Activated CD4-positive, alpha-beta T cell treated with anti-CD3 and anti-CD28 coated beads, Interleukin-2, amount 50 U/mL, for 48 hours (primary cell): ENCODE data around the gene ACSF3.
"Not testable (repeated sequence)": the region's sequence is repeated elsewhere in the genome, so short reads cannot be mapped to it uniquely, and the experiment has no call there.

Experiments used
- DNase-seq, 2 experiments: peaks; one replicate each; pipeline ENCODE4 v3.0.0-alpha.2; 2020

Gene ACSF3

DNA sequence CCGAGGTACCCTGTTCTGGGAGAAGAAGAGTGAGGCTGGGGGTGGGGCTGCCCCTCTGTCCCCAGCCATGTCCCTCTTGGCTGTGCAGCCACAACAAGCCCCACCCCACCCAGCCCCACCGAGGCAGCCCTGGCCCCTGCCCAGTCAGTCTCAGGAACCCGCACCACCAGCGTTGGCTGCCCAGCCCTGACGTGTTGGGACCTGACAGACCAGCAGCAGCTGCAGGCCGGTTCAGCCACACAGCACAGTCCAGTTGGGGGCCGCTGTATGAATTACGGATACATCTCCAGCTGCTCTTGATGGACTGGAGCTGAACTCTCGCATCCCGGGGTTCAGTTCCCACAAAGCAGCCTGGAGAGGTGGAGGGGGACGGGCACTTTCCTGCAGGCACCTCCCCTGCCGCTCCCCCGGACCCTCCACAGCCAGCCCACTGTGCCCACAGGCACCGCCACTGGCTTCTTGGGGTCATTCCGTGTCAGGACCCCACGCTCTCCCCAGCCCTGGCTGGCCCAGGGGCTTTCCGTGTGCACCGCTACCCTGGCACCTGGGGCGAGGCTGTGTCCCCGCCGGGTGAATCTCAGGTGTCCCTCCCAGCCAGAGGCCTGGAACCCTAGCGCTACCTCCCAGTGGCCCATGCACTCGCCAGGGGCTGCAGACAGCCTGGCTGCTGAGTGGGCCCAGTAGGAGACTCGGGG, 84.9 kb downstream of the ACSF3 start:
- no peak for DNase-seq

DNA sequence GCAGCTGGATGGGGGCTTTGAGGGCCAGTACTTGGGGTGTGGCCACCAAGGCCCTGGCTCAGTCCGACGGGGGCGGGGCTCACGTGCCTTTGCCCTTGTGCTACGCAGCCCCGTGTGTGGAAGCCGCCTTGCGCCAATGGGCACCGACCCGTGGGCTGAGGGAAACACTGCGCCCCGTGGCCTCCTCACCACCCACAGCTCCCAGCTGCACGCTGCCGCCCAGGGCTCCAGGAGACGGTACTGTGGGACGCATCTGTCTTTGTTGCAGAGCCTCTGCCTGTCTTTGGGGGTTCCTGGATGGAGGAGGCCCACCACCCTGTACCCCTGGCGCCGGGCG, 85.5 kb downstream of the ACSF3 start:
- DNase-seq, result no peak

DNA sequence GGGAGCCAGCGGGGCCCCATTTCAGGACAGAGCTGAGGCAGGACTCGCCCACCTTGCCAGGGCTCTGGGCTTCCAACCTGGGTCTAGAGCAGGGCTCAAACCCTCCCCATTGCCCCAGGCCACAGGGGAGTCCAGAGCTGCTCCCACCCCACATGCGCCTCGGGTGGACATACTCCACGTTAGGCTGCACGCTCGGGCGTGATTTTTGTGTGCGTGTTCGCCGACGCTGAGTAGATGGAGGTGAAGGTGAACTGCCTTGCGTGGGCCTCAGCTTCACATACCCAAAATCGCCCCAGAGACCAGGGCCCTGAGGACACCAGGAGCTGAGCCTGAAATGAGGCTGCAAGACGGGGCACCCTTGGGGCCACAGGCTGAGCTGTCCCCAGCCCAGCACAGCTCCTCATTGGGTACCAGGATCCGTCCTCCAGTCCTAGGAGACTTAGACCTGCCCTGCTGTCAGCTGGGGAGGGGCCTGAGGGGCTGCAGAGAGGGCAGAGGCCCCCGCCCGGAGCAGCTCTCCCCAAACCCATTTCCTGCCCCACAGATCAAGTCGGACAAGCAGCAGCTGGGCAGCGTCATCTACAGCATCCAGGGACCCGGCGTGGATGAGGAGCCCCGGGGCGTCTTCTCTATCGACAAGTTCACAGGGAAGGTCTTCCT, 86.1 kb downstream of the ACSF3 start:
- DNase-seq, result no peak

DNA sequence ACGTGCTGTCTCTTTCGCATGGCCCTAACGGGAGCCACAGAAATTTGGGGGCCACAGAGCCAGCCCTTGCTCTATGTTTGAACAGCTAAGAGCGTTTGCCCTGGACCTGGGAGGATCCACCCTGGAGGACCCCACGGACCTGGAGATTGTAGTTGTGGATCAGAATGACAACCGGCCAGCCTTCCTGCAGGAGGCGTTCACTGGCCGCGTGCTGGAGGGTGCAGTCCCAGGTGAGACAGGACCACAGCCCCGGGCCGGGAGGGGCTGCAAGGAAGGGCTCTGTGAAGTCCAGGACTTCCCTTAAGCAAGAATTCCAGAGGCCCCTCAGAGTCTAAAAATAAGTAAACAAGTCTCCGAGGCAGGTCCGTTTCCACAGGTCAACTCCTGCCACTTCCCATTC, 89.8 kb downstream of the ACSF3 start:
- no peak for DNase-seq

DNA sequence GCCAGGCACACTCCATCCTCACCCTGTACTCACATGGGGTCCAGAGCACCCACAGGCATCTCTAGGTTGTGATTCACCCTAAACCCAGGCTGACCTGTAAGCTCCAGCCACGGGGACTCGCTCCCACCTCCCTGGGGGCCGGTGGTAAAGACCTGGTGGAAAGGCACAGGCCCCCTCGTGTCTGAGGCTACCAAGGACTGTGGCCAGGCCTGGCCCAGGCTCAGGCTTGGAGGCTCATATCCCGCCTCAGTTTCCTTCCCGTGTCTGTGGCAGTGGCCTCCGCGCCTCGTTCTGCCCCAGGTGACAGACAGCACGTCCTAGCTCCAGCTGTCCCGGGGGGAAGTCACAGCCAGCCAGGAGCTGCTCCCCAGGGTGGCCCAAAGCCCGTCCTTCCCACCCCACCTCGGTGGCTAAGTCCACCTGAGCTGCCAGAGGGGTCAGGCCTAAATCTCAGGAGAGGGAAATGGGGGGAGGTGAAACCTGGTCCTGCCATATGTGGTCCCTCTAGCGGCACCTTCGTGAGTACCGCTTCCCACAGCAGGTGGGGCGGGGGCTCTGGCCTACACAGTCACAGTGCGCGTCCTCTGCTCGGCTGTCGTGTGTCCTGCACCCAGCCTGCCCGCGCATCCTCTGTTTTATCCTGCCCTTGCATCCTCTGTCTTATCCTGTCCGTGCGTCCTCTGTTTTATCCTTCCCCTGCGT, 90.5 kb downstream of the ACSF3 start:
- DNase-seq, result no peak

DNA sequence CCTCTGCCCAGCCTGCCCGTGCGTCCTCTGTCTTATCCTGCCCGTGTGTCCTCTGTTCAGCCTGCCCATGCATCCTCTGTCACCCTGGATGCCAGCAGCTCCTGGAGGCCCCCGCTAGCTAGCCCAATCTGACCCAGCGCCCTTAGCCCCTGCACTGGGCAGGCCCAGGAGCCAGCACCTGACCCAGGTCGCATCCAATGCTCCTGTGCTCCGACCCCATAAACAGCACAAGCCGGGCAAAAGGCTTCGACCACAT, 91.0 kb downstream of the ACSF3 start:
- DNase-seq, result no peak

DNA sequence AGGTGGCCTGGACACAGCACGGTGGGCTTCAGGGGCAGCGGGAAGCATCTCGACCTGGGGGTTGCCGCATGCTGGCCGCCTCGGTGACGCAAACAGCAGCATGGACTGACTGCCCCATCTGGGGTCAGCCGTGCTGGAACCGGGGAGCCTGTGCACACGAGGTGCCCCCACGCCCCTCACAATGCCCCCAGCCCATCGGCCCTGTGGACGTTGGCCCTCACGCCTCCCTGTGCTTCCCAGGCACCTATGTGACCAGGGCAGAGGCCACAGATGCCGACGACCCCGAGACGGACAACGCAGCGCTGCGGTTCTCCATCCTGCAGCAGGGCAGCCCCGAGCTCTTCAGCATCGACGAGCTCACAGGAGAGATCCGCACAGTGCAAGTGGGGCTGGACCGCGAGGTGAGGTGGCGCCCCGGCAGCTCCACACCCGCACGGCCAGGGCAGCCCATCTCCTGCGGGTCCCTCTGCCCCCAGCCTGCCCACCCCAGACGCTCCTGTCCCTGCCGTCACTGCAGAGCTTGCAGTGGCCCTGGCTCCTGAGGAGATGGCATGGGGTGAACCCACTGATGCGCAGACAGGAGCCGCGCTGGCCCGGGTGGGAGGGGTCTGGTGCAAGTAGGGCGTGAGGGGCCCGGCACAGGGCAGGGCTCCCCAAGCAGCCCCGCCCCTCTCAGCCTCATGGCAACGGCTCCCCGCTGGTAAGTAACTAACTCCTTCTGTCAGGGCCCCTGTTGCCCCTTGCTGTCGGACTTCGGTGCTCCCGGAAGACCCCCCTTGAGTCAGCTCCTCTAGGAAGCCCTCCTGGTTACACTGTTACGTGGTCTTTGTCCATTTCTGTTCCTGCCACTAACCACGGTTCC, 91.5 kb downstream of the ACSF3 start:
- DNase-seq, result no peak

DNA sequence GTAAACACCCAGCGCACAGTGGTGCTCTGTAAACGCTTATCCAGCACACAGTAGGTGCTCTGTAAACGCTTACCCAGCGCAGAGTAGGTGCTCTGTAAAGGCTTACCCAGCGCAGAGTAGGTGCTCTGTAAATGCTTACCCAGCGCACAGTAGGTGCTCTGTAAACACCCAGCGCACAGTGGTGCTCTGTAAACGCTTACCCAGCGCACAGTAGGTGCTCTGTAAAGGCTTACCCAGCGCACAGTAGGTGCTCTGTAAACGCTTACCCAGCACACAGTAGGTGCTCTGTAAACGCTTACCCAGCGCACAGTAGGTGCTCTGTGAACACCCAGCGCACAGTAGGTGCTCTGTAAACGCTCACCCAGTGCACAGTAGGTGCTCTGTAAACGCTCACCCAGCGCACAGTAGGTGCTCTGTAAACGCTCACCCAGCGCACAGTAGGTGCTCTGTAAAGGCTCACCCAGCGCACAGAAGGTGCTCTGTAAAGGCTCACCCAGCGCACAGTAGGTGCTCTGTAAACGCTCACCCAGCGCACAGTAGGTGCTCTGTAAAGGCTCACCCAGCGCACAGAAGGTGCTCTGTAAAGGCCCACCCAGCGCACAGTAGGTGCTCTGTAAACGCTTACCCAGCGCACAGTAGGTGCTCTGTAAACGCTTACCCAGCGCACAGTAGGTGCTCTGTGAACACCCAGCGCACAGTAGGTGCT, 92.4 kb downstream of the ACSF3 start:
- DNase-seq, result not testable (repeated sequence)

DNA sequence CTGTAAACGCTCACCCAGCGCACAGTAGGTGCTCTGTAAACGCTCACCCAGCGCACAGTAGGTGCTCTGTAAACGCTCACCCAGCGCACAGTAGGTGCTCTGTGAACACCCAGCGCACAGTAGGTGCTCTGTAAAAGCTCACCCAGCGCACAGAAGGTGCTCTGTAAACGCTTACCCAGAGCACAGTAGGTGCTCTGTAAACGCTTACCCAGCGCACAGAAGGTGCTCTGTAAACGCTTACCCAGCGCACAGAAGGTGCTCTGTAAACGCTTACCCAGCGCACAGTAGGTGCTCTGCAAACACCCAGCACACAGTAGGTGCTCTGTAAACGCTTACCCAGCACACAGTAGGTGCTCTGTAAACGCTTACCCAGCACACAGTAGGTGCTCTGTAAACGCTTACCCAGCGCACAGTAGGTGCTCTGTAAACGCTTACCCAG, 93.0 kb downstream of the ACSF3 start:
- DNase-seq, result not testable (repeated sequence)

DNA sequence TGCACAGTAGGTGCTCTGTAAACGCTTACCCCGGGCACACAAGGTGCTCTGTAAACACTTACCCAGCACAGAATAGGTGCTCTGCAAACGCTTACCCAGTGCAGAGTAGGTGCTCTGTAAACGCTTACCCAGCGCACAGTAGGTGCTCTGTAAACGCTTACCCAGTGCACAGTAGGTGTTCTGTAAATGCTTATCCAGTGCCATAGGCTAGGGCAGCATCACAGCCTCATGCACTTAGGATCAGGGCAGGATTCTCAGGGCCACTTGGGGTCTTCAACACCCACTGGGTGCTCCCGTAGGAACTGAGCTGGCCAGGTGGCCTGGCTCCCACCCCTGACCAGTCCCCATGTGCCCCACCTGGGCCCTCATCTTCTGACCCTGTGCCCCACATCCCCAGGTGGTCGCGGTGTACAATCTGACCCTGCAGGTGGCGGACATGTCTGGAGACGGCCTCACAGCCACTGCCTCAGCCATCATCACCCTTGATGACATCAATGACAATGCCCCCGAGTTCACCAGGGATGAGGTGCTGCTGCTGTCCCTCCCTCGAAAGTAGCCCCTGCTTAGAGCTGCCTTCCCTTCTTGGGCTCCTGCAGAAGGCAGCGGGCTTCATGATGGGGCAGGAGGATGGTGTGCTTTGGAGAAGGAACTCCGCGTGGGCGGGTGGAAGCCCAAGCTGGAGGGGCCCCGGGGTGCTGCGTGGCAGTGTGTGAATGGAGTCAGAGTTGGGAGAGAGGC, 93.5 kb downstream of the ACSF3 start:
- DNase-seq, result peak in 1 of 2 experiments; percentile 35

DNA sequence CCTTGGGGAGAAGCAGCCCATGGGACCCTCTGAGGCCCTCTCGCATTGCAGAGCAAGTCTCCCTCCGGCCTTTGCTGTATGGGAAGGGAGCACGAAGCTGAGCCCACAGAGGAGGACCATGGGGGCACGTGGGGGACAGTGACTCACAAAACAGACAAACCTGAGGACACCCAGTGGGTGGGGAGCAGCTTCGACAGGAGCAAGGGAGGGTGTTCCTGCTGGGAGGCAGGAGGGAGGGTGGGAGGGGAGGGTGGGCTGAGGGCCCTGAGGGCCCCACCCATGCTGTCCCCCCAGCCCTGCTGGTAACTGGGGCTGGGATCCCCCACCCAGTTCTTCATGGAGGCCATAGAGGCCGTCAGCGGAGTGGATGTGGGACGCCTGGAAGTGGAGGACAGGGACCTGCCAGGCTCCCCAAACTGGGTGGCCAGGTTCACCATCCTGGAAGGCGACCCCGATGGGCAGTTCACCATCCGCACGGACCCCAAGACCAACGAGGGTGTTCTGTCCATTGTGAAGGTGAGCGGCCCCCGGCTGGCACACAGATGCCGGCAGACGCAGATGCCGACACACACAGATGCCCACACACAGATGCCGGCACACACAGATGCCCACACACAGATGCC, 94.2 kb downstream of the ACSF3 start:
- DNase-seq, result no peak

DNA sequence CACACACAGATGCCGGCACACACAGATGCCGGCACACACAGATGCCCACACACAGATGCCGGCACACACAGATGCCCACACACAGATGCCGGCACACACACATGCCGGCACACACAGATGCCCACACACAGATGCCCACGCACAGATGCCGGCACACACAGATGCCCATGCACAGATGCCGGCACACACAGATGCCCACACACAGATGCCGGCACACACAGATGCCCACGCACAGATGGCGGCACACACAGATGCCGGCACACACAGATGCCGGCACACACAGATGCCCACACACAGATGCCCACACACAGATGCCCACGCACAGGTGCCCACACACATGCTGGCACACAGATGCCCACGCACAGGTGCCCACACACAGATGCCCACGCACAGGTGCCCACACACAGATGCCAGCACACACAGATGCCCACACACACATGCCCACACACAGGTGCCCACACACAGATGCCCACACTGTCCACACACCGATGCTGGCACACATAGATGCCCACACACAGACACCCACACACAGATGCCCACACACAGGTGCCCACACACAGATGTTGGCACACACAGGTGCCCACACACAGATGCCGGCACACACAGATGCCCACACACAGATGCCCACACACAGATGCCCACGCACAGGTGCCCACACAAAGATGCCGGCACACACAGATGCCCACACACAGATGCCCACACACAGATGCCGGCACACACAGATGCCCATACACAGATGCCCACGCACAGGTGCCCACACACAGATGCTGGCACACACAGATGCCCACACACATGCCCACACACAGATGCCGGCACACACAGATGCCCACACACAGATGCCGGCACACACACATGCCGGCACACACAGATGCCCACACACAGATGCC, 95.1 kb downstream of the ACSF3 start:
- not testable (repeated sequence) for DNase-seq

DNA sequence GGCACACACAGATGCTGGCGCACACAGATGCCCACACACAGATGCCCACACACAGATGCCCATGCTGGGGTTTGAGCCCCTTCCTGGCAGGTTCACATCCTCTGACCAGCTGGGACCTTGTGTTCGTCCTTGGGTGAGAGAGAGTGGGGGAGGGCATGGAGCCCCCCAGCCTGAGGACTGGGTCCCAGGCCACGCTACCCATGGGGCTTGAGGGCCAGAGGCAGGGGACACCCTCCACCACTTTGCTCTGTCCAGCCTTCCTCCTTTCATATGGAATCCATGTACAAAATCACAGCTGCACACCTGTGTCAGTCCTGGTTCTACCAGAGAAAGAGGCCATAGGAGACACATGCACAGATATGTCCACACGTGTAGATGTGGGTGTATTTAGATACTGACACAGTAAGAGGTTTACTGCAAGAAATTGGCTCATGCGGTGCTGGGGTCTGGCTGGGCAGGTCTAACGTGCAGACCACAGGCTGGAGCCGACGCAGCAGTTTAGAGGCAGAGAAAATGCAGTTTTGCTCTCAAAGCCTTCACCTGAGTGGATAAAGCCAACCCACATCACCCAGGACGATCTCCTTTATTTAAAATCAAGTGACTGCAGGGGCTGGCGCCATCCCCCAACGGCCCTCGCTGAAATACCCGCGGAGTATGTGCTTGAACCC, 95.8 kb downstream of the ACSF3 start:
- no peak for DNase-seq

DNA sequence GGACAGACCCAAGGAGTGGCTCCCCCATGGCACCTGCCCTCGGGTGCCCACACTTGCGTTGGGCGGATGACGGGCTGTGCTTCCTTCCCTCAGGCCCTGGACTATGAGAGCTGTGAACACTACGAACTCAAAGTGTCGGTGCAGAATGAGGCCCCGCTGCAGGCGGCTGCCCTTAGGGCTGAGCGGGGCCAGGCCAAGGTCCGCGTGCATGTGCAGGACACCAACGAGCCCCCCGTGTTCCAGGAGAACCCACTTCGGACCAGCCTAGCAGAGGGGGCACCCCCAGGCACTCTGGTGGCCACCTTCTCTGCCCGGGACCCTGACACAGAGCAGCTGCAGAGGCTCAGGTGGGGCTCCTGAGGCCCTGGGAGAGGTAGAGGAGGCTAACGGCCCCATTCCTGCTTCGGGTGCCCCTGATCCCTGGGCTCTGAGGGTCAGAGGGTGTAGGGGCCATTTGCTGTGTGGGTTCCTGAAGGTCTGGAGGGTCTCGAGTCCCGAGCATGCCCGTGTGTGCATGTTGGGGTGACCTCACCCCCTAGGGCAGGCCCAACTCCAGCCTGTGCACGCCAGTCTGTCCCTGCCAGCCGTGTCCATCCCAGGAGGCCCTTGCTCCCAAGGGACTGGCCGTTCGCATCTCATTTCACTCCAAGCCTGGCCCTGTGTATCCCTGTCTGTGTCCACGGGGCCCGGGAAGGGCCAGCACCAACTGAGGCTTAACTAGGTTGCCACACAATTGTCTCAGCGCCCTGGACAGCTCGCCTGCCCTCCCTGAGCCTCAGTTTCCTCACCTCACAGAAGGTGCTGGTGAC, 96.7 kb downstream of the ACSF3 start:
- DNase-seq, result no peak

DNA sequence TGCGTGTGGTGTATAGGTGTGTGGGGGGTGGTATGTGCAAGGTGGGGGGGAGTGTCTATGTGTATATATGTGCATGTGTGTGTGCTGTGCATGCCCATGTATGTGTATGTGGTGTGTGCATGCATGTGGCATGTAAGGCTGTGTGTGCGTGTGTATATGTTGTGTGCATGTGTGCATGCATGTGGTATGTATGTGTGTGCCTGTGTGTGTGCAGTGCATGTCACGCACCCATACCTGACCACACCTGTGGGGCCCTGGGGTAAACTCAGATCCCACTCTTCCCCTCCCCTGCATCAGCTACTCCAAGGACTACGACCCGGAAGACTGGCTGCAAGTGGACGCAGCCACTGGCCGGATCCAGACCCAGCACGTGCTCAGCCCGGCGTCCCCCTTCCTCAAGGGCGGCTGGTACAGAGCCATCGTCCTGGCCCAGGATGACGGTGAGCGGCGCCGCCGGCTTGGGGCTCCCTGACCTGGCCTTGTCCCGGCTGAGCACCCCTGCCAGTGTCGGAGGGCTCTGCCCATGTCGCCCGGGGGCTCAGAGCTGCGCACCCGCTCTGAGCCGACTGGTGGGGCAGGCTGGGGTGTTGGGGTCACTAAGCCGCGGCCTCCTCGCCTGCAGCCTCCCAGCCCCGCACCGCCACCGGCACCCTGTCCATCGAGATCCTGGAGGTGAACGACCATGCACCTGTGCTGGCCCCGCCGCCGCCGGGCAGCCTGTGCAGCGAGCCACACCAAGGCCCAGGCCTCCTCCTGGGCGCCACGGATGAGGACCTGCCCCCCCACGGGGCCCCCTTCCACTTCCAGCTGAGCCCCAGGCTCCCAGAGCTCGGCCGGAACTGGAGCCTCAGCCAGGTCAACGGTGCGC, 97.6 kb downstream of the ACSF3 start:
- no peak for DNase-seq

DNA sequence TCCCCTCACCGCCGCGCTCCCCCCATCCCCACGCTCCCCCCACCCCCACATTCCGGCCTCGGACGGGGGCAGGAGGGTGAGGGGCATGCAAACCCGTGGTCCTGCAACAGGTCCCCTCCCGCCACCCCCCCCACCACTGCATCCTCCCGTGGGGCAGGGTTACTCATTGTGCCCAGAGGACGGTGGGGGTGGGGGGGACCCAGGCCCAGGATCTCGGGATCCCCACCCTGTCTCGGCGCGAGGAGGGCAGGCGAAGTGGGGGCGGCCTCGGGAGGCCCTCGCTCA, 98.2 kb downstream of the ACSF3 start:
- DNase-seq, result no peak

DNA sequence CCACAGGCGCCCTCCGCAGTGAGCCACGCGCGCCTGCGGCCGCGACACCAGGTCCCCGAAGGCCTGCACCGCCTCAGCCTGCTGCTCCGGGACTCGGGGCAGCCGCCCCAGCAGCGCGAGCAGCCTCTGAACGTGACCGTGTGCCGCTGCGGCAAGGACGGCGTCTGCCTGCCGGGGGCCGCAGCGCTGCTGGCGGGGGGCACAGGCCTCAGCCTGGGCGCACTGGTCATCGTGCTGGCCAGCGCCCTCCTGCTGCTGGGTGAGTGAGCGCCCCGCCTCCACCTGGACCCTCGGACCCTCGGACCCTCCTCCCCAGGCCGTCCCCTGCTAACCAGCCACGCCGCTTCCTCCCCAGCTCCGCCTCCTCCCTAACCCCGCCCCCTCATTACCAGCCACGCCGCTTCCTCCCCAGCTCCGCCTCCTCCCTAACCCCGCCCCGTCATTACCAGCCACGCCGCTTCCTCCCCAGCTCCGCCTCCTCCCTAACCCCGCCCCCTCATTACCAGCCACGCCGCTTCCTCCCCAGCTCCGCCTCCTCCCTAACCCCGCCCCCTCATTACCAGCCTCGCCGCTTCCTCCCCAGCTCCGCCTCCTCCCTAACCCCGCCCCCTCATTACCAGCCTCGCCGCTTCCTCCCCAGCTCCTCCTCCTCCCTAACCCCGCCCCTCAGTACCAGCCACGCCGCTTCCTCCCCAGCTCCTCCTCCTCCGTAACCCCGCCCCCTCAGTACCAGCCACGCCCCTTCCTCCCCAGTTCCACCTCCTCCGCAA, 98.7 kb downstream of the ACSF3 start:
- DNase-seq, result peak; percentile 36 to 52
